ENCODE results near the gene GMNN.

Gene GMNN

GRCh38 chr6:24833711-24834386, 59.1 kb downstream of the GMNN start:
- H3K36me3 ChIP-seq (ENCODE audit: control insufficient read depth in 2 of 2, insufficient read depth in 1 of 2, low read length in 2 of 2): no peaks in the 10 kb centered on the region
- CTCF ChIA-PET: interaction anchor here (0.5 to 0.7 kb wide), 3 partner anchors 9 to 180 kb away, joined by 3 read pairs; no protein-coding TSS in a partner anchor

More at GRCh38 chr6:24833711-24834386, 59.1 kb downstream of the GMNN start:
- Histone ChIP-seq H3K4me1 (ENCODE audit: control insufficient read depth, insufficient read depth, low read length) (no peaks in the 10 kb centered on the region), H3K9me3 (ENCODE audit: control insufficient read depth, insufficient read depth, low read depth, low read length) (no peaks in the 10 kb centered on the region), H3K4me3 (ENCODE audit: low read depth, low read length) (no peak overlapping the region), H3K27ac (ENCODE audit: extremely low read depth, low read depth, low read length) (no peak overlapping the region)
- POLR2A ChIA-PET: no interaction called here
- TF ChIP-seq ZNF184 (tag by site-specific recombination; IDR thresholded peaks at IDR 0.05) (0 out of 2 replicates have a peak, but pooled peaks have one; percentile 57), ZNF777 (tag by site-specific recombination; IDR thresholded peaks at IDR 0.05; ENCODE audit: borderline replicate concordance) (no peak), ZNF654 (tag by site-specific recombination; IDR thresholded peaks at IDR 0.05; ENCODE audit: low read depth) (no peak), PRDM6 (tag by site-specific recombination; IDR thresholded peaks at IDR 0.05) (0 out of 2 replicates have a peak, but pooled peaks have one; percentile 14), MZF1 (tag by site-specific recombination; IDR thresholded peaks at IDR 0.05; ENCODE audit: borderline replicate concordance) (no peak), ZNF518A (tag by site-specific recombination; conservative IDR thresholded peaks at IDR 0.05; ENCODE audit: low read depth) (no peak)
